Measurements from ENCODE around the gene CPZ.

GRCh38 chr4:8639021-8639420 is 46.5 kb downstream of the CPZ start:
- TF ChIP-seq ZBTB43 (CRISPR knock-in tag; IDR thresholded peaks at IDR 0.05) (no peak), CTCF (IDR thresholded peaks at IDR 0.05) (no peak), ETV6 (CRISPR knock-in tag; IDR thresholded peaks at IDR 0.05) (no peak), USF2 (CRISPR knock-in tag; IDR thresholded peaks at IDR 0.05) (no peak), JUN (CRISPR knock-in tag; IDR thresholded peaks at IDR 0.05) (no peak), STAT6 (CRISPR knock-in tag; conservative IDR thresholded peaks at IDR 0.05; ENCODE audit: low read depth) (no peak)
